NCI-H510A (cell line): ENCODE measurements around the gene RRAGC.
"Not testable (repeated sequence)": the region's sequence is repeated elsewhere in the genome, so short reads cannot be mapped to it uniquely, and the experiment has no call there.

Source experiments
- DNase-seq: peaks from one replicate; lab custom pipeline; 2025; lab: John Stamatoyannopoulos, UW

Gene RRAGC

GRCh38 chr1:38858833-38859560, 575 bp downstream of the RRAGC start:
- peak; percentile 94 for DNase-seq

- DNase-seq = no peak
Measured at GRCh38 chr1:38852780-38853179, 6.8 kb downstream of the RRAGC start.

GRCh38 chr1:38848071-38848470, 11.5 kb downstream of the RRAGC start:
- no peak for DNase-seq

GRCh38 chr1:38846210-38846609, 13.4 kb downstream of the RRAGC start:
- no peak for DNase-seq

- DNase-seq = not testable (repeated sequence)
Measured at GRCh38 chr1:38845088-38845487, 14.5 kb downstream of the RRAGC start.

GRCh38 chr1:38840281-38840680, 19.3 kb downstream of the RRAGC start:
- no peak for DNase-seq

GRCh38 chr1:38839363-38839762, 20.2 kb downstream of the RRAGC start:
- DNase-seq = no peak

GRCh38 chr1:38836316-38836715, 23.3 kb downstream of the RRAGC start:
- DNase-seq = not testable (repeated sequence)

GRCh38 chr1:38834937-38835827, 24.4 kb downstream of the RRAGC start:
- DNase-seq = peak; percentile 97

GRCh38 chr1:38834221-38834782, 25.3 kb downstream of the RRAGC start:
- no peak for DNase-seq

- DNase-seq = no peak
Measured at GRCh38 chr1:38833146-38833545, 26.4 kb downstream of the RRAGC start.

- no peak for DNase-seq
Measured at GRCh38 chr1:38832370-38832734, 27.2 kb downstream of the RRAGC start.

GRCh38 chr1:38831731-38832369, 27.7 kb downstream of the RRAGC start:
- no peak for DNase-seq

- DNase-seq = no peak
Measured at GRCh38 chr1:38829368-38829767, 30.2 kb downstream of the RRAGC start.

GRCh38 chr1:38827318-38827717, 32.3 kb downstream of the RRAGC start:
- no peak for DNase-seq

GRCh38 chr1:38826886-38827285, 32.7 kb downstream of the RRAGC start:
- DNase-seq = no peak

- no peak for DNase-seq
Measured at GRCh38 chr1:38826262-38826661, 33.3 kb downstream of the RRAGC start.

- no peak for DNase-seq
Measured at GRCh38 chr1:38820860-38821259, 38.7 kb downstream of the RRAGC start.

GRCh38 chr1:38819516-38819915, 40.1 kb downstream of the RRAGC start:
- no peak for DNase-seq

GRCh38 chr1:38819040-38819439, 40.5 kb downstream of the RRAGC start:
- no peak for DNase-seq

GRCh38 chr1:38818175-38818976, 41.2 kb downstream of the RRAGC start:
- DNase-seq = no peak
